KOPT-K1 (cell line): Measurements from ENCODE around the gene SERTAD2.

Experiments used
- H3K27ac ChIP-seq: fragments of 200-600 bp; sonication (generic); 2 replicates; pipeline ENCODE4 v1.5.1; 2016; ENCODE audit warnings: antibody characterized with exemption, mild to moderate bottlenecking, low read depth, low read length; ENCODE audit not compliant: poor library complexity, severe bottlenecking
- H3K36me3 ChIP-seq: fragments of 200-600 bp; sonication (generic); 2 replicates; pipeline ENCODE4 v1.5.1; 2017; ENCODE audit warnings: antibody characterized with exemption, mild to moderate bottlenecking, low read length, moderate library complexity; ENCODE audit not compliant: insufficient read depth
- H3K9me3 ChIP-seq: fragments of 200-600 bp; sonication (generic); 2 replicates; pipeline ENCODE4 v1.5.1; 2017; ENCODE audit warnings: antibody characterized with exemption, low read length, mild to moderate bottlenecking; ENCODE audit not compliant: insufficient read depth, poor library complexity, severe bottlenecking

Gene SERTAD2

DNA sequence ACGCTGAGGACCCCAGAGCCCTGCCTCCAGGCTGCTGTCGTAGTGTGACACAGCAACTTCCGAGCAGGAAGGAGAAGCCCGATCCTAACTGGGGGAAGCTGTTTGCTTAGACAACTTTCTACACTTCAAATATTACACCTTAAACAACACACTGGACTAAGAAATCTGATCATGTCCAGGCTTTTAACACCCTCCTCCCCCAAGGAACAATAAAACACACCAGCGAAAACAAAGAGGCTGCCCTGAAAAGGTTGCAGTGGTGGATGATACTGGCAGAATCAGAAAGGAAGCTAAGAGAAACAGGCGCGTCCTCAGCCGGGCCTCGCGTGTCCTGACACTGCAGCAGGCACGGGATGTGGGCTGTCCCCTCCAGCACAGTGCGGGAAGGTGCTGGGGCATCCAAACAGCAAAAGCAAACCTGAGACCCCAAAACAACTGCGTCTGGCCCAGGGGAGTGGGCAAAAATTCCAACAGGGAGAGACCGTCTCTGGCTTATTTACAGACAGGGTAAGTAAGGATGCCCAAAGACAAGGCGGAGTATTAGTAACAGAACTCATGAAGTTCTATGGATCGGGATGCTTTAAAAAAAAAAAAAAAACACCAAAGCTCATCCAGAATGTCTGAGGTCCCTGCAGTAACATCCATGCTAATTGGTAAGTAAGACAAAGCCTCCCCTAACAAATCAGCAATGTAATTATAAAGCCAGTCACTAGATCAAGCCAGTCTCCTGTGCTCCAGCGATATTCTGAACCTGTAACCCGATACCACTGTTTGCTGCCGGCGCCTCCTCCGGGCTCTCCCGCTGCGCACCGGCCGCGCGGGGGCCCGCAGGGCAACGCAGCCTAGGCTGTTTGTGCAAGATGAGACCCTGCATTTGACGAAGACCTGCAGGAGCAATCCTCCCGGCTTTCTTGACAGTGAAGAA is 9.0 kb downstream of the SERTAD2 start:
- Histone ChIP-seq H3K9me3 (no peaks in the 10 kb centered on the region), H3K36me3 (no peaks in the 10 kb centered on the region), H3K27ac (peak overlapping the region; percentile 40)

DNA sequence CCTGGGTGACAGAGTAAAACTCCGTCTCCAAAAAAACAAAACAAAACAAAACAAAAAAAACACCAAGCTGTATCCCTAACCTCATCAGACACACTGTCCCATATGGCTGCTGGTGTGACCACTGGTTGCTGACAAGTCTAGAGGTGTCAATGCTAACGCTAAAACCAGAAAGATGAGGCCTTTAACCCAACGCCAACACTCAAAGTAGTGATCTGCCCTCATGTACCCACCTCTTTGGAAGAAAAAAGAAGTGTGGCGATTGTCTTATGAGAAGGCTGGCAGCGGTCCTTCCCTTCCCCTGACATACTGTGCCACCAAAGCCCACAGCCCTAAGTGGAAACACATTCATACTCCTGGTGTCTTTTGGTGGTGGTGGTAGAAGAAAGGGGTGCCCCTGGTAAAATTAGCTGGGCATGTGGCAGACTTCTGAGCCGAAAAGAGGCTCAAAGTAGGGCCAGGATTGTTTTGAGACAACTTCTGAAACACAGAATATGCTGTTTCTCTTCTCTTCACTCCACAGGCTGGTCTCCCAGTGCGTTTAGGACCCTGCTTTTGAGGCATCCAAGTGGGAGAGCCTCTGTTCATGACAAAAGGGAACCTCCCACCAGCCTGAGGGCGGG is 9.8 kb downstream of the SERTAD2 start:
- Histone ChIP-seq H3K27ac (peak overlapping the region; percentile 40), H3K9me3 (no peaks in the 10 kb centered on the region)

DNA sequence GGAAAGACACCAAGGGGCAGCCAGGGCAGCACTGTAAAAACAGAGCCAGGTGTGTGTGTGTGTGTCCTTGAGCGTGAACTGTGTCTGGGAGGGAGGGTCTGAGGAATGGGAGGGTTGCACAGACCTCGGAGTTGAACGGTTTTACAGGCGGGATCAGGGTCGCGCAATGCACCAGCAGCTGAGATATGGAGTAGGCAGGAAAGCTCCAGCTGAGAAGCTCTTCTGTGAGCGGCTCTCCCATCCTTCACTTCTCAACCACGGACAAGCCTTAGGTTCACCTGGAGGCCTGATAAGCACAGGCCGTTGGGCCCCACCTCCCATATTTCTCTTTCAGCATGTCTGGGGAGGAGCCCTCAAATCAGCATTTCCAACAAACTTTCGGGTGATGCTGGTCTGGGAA is 12.1 kb downstream of the SERTAD2 start:
- Histone ChIP-seq H3K9me3 (no peaks in the 10 kb centered on the region), H3K36me3 (peaks cover 2% of the 10 kb centered on the region), H3K27ac (no peak overlapping the region)

More for the DNA sequence above, 9.8 kb downstream of the SERTAD2 start:
- no peaks in the 10 kb centered on the region for H3K36me3 ChIP-seq

DNA sequence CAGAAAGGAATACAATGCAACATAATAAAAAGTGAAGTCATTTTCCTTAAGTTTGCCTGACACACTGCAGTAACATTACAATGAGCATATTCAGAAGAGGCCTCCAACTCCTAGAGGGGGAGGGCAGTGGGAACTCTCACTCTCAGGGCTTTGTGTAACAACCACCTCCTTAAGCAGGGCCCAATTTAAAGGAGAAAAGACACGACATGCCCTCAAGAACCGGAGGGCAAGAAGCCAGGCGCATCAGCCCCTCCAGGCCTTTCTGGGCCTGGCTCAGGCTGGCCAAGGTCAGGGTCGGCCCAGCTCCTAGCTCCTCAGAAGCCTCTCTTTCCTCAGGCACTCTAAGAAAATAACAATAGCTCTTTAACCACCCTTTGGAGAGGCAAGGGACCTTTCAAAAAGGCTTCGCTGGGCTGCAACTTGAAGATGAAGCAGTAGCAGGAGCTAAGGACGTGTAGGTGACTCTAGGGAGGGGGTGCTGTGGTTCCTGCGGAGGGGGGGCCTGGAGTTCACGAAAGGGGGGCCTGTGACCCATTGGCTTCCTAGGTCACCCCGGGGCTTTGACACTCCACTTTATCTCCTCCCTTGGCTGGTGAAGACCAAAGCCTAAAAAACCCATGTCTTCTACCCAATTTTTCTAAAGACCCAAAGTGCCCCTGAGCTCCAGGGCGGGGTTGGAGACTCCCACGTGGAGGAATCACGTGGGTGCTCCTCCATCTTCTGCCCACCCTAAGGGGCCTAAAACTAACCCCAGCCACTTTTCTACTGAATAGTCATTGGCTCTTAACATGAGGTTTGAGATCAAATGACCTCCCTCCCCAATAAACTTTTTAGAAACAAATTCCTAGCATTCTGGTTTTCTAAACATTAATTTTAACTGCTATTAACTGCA is 13.3 kb downstream of the SERTAD2 start:
- Histone ChIP-seq H3K27ac (no peak overlapping the region), H3K36me3 (peaks cover 14% of the 10 kb centered on the region), H3K9me3 (no peaks in the 10 kb centered on the region)

DNA sequence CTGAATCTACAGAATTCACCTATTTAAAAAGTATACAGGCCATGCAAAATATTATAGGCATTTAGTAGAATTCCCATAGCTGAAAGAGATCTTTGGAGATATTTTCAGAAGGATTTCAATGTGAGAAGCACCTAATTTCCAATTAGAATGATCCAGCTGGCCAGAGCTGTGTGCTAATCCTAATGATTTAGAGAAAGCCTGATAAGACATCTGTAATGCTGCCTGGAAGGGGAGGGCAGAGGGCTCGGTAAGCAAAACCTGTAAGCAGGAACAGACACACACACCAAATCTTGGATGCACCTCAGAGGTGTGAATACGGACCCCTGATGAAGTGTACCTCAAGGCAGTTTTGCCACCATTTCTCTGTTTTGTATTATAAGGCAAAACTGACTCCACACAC is 14.0 kb downstream of the SERTAD2 start:
- Histone ChIP-seq H3K36me3 (peaks cover 19% of the 10 kb centered on the region), H3K27ac (no peak overlapping the region), H3K9me3 (no peaks in the 10 kb centered on the region)

DNA sequence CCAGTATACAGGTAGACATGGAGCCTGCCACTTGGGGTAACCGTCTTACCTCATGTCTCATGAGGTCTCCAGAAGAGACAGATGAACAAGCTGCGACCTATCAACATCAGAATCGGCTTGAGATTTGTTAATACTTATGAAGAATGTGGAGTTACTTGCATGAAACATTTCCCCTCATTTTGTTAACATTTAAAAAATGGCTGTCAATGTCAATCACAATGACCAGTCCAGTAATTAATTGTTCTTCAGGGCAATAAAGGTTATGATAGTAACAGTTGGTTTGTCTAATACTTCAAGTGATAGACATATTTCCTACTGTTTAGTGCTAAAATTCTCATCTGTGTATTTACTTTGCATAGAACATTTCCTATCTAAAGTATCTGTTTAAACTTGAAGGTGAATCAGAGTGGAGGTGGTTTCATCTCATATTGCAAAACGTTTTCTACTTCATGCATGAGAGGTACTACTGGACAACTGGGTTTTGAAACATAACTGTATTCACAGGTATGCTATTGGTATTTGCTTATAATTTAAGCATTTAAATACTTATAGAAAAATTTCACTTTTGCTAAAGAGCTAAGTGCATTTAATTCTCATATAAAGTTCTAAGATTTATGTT is 15.1 kb downstream of the SERTAD2 start:
- Histone ChIP-seq H3K27ac (no peak overlapping the region), H3K36me3 (peaks cover 29% of the 10 kb centered on the region), H3K9me3 (no peaks in the 10 kb centered on the region)

DNA sequence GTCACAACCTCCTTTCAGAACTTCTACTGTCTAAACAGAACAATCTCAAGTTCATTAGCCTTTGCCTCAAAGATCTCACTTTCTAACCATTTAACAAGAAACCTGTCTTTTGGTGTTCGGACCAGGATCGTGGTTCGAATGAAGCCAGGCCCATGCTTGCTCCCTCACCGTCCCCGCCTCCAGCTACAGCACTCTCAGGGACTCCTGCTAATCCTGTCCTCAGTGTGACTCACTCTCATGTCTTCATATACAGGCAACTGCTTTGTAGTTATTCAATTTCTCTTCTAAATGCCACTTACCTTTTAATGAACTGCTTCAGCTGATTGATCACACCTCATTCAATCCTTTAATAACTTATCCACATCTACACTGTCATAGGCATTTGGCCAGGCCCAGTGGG is 15.8 kb downstream of the SERTAD2 start:
- Histone ChIP-seq H3K27ac (no peak overlapping the region), H3K36me3 (peaks cover 36% of the 10 kb centered on the region)

DNA sequence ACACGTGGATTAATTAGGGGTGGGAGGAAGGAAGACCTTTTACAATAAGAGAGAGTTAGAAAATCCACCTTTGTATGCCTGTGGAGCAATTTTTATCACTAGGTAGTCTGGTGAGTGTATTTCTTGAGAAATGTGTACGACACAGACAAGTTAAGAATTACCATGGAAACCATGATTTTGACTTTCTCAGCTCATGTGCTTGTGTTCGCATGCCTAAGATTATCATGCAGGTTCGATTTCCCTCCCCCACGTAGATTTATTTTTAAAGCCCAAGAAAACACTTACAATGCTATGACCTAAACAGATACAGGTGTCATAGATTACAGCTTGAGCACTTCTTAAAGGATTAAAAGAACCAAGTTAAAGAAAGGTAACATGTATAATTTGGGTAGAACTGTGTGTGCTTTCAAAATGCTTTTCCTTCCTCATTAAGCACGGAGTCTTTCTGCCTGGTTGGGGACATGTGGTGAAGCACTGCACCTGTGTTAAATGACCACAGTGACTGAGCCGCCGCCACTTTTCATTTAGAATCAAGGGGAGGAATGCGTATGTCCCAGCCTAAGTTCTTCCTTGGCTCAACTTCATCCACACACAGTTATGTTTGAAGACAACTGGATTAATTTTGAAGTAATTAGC is 16.6 kb downstream of the SERTAD2 start:
- Histone ChIP-seq H3K27ac (no peak overlapping the region), H3K36me3 (peaks cover 38% of the 10 kb centered on the region), H3K9me3 (no peaks in the 10 kb centered on the region)

More for the DNA sequence above, 15.8 kb downstream of the SERTAD2 start:
- H3K9me3 ChIP-seq: no peaks in the 10 kb centered on the region

DNA sequence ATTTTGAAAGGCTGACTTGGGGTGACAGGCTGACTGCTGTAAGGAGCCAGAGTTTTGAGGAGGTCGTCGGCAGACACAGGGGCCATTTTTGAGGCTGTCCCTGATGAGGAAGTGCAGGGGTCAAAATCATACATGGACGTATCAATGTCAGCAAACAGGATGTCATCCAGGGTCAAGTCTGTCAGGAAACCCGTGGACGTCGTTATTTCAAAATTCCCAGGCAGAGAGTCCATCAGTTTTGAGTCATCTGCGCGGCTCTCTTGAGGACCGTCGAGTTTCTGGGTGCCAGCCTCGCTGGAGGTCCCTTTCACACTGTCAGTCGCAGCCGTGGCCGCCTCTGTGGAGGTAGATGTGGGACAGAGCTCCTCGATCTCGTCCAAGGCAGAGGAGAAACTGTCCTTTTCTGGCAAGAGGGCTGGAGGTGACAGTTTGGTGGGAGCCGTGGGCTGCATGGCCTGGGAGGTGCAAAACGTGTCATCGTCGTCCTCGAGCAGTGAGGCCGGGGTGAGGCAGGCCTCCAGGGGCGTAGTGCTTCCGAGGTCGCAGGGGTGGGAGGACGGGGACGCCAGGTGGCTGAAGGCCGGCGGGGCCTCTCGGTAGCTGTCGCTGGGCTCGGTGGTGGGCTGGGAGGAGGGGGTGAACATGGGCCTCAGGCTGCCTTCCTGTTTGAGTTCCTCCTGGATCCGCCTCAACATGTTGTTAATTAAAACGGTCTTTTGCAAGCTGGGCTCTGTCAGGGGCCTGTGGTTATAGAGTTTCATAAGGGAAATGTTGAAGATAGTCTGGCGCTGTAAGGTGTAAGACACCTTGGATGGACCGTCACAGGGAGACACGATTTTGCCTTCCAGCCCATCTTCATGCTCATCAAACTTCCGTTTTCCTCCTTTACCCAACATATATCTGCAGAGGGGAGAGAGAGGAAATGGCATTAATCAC is 17.5 kb downstream of the SERTAD2 start:
- Histone ChIP-seq H3K9me3 (no peaks in the 10 kb centered on the region), H3K27ac (no peak overlapping the region), H3K36me3 (peaks cover 42% of the 10 kb centered on the region)

DNA sequence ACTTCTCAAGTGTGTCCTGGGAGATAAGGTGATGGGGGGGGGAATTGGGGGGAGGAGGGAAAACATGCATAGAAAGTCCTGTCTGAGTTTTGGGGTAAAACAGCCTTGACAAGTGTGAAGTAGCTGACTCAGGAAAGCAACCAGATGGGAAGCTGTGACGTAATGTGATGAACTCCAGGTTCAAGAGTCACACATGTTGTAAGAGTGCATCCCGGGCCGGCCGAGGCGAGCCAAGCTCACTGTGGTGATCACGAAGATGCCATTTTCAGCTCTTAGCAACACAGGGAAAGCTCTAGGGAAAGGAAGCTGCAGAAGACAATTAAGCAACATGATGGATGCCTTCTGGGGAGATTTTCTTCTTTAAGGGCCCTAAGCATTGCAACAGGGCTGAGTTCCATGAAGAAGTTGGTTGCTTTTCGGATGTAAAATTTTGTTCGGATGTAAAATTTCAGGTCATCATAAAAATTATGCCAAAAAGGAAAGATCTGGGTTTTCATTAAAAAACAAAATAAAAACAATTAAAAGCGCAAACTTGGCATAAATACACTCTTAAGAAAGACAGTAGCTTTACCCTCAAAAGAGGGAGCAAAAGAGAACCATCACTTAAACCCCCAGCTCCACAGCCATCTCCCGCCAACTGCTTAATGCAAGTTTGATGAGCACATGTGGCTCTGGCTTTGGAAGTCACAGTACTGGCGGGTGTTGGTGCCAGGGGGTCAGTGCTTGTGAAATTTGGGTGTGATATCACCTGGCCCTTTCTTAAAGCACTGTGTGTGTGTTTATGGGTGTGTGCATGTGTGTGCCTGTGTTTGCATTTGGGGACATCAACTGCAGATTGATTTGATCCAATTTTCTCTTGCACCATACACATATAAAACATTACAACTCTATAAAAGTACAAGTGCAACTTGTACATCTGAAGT is 19.1 kb downstream of the SERTAD2 start:
- Histone ChIP-seq H3K36me3 (peaks cover 42% of the 10 kb centered on the region), H3K27ac (no peak overlapping the region), H3K9me3 (no peaks in the 10 kb centered on the region)

DNA sequence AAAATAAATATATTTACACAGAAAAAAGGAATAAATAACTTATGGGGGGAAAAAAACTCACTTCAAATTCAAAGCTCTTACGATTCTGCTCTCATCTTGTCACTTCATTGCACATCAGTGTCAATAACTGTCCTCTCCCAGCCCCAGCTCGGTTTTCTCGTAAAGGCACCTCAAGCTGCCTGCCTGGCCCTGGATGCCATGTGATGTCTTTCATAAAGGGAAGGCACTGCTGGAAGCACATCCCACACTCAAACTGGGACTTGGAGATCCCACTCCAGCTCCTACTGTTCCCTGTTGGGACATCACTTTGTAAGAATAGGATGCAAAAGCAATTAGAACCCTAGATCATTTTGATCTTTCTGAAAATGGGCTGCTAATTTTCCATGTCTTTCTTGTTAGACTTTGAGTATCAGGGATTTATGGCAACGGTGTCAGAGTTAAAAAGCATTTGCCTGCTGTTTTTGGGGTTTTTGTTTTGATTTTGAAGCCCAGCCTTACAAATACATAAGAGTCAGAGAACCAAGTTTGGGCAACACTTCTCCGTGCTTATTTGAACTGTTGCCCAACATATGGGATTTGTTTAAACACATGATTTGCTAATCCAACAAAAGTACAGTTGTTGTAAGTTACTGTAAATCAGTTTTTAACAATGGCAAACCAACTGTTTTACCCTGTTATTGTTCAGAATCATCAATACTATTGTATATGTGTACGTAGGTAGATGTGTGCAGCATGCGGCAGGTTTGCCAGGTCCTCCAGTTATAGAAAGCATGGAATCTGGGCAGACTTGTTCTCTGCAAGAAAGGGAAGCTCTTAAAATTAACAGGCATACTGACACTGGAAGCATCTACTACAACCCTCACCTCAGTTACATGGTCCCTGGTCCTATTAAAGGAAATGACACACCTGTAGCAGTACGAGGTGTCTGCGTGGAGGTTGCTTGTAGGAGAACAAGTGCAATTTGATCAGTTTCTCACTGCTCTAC is 20.6 kb downstream of the SERTAD2 start:
- Histone ChIP-seq H3K27ac (no peak overlapping the region), H3K36me3 (peaks cover 42% of the 10 kb centered on the region)

DNA sequence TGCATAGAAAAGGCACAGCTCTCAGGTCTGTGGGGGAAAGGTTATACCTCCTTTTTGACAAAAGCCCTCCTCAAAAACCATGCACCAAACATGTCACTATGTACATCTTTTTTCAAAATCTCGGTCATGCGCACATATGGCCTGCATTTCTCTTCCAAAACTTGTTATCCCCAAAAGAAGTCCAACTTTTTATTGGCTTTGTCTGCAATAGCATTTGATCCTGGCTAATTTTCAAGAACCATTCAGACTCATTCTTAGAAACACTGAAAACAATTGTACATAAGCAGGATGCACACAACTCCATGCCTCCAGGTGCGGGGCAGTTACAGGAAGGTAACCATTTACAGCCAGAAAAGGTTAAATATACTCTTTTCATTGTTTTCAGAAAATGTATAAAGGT is 21.9 kb downstream of the SERTAD2 start:
- peaks cover 41% of the 10 kb centered on the region for H3K36me3 ChIP-seq
- no peak overlapping the region for H3K27ac ChIP-seq
- no peaks in the 10 kb centered on the region for H3K9me3 ChIP-seq

More for the DNA sequence above, 20.6 kb downstream of the SERTAD2 start:
- H3K9me3 ChIP-seq: no peaks in the 10 kb centered on the region
